A673 (cell line): ENCODE results near the gene WIPF1.

ENCODE experiments used
- EZH2 ChIP-seq: fragments of 200-600 bp; sonication (generic); IDR thresholded peaks from 2 replicates; pipeline ENCODE4 v1.6.1; 2017; ENCODE audit warnings: borderline replicate concordance, low read depth, mild to moderate bottlenecking, mixed read lengths, antibody characterized with exemption, low read length; ENCODE audit not compliant: poor library complexity, severe bottlenecking
- TF ChIP-seq, protein P1 (sequence below): fragments of 300-800, 200-600 bp; sonication (generic); conservative IDR thresholded peaks from 2 replicates; pipeline ENCODE4 v1.5.1; 2017; ENCODE audit warnings: low read depth, mild to moderate bottlenecking, antibody characterized with exemption, low read length, moderate library complexity, mixed read lengths

DNA sequence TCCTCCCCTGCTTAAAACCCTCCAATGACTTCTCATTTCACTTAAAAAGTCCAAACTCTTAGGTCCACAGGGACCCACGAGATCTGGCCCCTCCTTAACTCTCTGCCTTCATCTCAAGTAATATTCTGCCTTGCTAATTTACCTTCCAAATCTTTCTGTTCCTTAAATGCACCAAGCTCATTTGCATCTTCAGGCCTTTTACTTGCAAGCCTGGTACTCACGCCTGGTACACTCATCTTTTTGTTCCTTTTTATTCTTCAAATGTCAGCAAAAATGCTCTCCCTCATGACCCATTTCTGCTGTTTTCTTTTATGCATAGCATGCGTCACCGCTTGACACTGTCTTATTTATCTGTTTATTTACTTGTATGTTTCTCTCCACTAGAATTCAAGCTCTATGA is 2.7 kb upstream of the WIPF1 start:
- TF ChIP-seq EZH2 = no peak
- TF ChIP-seq, protein P1, sequence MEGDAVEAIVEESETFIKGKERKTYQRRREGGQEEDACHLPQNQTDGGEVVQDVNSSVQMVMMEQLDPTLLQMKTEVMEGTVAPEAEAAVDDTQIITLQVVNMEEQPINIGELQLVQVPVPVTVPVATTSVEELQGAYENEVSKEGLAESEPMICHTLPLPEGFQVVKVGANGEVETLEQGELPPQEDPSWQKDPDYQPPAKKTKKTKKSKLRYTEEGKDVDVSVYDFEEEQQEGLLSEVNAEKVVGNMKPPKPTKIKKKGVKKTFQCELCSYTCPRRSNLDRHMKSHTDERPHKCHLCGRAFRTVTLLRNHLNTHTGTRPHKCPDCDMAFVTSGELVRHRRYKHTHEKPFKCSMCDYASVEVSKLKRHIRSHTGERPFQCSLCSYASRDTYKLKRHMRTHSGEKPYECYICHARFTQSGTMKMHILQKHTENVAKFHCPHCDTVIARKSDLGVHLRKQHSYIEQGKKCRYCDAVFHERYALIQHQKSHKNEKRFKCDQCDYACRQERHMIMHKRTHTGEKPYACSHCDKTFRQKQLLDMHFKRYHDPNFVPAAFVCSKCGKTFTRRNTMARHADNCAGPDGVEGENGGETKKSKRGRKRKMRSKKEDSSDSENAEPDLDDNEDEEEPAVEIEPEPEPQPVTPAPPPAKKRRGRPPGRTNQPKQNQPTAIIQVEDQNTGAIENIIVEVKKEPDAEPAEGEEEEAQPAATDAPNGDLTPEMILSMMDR = no peak
